NAMALWA (cell line): ENCODE results near the gene ANO1.

Experiments used
- DNase-seq: peaks from one replicate; pipeline ENCODE4 v3.0.0-alpha.2; 2015; ENCODE audit warnings: low spot score

ANO1 gene

DNA sequence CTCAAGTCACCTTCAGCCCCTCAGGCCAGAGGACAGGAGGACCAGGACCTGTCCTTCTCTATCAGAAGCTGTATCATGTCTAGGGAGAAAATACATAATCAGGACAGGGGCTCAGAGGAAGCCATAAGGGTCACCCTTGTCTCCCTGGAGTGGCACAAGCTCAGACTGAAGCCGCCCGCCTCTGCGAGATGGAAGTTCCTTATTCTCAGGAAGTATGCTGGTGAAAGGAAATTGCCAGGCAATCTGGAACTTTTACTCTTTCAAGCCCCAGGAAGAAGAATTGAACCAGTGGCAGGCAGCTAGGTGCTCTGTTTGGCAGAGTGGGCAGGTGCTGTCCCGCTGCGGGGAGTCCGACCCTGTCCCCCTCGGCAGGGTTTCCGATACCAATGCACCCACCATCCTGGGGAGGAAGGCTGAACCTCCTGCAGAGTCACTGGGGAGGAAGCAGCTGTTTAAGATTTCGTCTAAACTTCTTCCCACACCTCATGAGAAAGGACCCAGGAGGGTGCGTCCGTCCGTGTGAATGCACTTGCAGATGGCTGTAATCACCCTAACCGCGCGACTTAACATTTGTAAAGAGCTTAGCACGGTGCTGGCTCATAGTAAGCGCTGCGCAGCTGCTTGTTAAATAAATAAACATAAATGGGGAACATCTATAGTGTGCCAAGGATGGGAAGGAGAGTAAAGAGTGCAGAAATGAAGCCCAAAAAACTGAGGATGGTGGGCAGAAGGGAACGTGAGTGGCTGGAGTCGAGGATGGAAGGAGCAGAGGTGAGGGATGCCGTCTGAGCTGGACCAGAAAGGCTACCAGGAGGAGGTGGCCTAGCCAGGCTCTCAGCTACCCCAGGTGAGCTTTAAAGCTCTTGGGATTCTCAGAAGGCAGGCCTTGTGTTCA is 5.0 kb upstream of the ANO1 start:
- no peak for DNase-seq

DNA sequence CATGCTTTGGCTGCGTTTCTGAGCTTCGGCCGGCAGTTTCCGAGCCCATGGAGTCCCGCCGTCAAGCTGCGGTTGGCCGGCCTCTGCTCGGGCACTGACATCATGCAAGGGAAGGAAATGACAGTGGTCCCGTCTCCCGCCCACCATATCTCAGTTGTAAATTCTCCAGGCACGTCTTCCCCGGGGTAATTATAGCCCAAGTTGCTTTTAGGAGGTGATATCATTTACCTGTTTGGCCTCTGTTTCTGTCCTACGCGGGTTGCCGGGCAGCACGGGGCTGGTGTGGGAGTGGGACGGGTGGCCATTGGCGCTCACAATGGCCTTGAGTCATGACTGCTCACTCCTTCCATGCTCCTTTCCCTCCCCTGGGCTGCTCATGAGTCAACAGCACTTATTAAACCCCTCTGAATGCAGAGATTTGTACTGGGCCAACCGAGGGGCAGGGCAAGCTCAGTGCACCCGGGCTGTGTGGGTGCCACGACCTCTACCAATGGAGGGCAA is 4.2 kb upstream of the ANO1 start:
- DNase-seq: no peak

DNA sequence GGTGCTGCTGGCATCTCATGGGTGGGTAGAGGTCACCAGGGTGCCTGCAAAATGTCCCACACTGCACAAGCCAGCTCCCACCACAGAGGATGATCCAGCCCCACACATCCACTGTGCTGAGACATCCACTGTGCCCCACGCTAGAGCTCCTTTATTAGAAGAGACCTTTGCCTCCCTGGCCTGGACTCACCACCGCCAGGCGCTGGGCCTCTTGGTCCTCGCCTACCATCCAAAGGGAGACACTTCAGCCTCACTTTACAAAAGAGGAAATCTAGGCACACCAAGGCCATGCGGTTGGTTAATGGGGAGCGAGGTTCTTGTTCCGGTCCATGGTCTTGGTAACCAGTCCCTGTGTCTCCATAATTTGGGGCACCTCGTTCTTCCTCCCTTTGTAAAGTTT is 3.4 kb upstream of the ANO1 start:
- DNase-seq: no peak

DNA sequence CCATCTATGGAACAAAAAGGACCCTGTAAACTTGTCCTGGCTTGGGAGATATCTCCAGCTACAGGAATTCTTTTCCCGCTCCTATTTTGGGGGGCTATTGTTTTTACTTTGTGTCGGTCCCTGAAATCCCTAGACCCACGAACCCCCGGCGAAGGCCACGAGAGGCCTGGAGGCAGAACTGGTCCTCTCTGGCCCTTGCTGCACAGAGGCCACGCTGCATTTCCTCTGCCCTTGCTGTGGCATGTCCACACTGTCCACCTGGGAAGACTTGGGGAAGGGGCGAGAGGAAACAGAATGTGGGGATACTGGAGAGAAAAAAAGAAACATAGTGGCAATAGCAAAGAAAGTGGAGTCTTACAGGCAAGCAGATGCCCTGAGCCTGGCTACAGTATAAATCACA is 2.3 kb upstream of the ANO1 start:
- DNase-seq: no peak

DNA sequence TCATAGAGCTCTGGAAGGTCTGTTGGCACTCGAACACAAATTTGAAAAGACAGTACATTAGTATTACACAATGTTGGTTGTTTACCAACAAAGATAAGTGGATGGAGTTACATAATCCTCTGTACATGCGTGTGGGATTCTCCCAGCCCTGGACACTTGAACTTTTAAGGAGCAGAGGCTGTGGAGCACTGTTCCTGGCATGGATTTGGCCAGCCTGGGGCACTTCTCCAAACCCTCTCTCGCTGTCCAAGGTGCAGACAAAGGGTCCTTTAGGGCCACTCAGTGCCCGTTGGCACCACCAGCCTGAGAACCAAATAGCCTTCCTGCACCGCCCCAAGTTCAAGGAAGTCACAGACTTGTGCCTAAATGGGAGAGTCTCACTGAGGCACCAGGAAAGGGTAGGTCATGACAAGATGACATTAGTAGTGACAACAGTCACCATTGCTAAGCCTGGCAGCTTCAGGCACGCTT is 1.6 kb upstream of the ANO1 start:
- DNase-seq: no peak

DNA sequence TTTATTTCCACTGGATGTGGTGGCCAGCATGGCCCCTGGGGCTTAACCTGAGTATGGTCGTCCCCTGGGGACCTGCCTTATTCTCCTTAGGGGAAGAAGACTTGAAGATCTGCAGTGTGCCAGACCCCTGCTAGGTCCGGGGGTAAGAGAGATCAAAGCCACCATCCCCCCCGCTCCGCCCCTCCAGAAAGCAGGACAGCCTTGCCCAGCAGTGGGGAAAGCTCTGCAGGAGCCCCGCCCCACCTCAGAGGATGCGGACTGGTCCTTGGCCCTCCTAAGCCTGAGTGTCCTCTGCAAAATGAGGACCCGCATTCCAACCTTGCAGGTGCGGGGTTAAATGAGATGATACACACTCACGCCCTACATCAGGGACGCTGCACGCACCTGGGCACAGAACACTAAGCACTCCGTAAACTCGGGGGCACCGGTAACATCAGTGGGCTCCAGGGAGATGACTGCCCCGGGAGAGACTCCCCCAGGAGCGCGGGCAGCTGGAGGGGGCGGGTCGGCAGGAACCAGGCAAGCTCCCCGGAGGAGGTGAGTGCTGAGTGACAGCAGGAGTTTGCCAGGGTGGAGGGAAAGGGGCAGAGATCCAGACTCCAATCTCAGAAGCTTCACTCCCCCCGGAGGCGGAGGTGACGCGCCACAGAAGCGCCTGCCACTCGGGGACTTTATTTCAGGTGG is 564 bp upstream of the ANO1 start:
- DNase-seq: no peak

DNA sequence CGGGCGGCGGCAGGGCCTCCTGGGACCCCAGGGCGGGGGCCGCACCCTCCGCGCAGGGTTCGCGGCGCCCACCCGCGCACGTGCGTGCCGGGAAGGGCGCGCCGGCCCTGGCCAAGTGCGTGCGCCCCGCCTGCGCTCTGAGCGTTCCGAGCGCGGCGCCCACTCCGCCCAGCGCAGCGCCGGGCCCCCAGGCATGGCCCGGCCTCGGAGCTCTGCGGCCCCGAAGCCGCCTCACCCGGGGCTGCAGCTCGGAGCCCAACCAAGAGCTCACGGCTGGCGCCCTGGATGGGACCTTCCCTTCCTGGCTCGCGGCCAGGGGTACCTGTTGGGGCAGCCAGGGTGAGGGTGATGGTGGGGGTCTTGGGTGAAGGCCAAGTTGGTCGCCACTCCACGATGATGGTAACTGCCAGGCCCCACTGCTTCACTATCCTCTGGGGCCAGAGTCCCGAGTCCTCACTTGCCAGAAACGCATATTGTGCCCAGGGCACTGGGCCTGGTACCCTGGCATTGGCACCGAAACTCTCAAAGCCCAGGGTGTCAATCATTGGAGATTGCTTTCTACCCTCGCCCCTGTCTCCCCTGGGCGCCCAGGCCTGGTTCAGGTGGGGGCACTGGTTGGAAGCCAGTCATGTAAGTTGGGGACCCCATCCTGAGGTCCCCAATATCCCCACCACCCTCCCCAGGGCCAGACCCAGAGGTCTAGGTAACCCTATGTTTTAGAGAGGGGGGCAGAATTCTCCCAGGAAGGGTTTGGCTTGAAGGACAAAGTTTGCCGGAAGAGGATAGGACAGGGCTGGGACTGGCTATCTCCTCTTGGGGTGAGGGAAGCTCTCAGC is 882 bp downstream of the ANO1 start:
- no peak for DNase-seq

DNA sequence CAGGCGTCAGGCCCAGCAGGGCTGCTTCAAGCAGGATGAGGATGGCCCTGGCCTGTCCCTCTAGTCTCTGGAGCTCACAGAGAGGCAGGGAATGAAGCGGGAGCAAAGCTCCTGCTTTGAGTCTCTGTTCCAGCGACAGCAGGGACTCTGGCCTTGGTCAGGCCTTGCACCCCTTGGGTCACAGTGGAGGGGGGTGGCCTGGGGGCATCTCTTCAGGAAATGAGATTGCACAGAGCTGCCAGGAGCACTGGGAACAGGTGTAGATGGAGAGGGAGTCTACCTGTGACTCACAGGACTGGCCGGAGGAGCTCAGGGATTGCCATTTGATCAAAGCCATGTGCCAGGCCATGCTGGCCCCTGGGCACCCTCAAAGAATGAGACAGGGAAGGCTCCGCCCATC is 1.6 kb downstream of the ANO1 start:
- DNase-seq: no peak

DNA sequence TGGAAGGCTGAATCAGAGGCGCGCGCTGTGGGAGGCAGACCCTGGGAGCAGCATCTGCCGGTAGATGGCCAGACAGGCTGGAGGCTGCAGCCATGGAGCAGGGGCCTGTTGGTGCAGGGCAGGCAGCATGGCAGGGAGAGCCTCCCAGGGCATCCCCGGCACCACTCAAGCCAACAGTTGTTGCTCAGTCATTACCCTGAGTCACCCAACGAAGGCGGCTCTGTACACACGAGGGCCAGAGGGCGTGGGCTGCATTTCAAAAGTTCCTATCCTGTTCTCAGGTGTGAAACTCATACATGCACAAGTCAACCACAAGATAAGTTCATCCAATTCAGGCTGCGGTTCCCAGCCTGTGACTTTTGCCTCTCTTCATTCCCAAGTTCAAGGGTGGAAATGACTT is 2.6 kb downstream of the ANO1 start:
- DNase-seq: no peak

DNA sequence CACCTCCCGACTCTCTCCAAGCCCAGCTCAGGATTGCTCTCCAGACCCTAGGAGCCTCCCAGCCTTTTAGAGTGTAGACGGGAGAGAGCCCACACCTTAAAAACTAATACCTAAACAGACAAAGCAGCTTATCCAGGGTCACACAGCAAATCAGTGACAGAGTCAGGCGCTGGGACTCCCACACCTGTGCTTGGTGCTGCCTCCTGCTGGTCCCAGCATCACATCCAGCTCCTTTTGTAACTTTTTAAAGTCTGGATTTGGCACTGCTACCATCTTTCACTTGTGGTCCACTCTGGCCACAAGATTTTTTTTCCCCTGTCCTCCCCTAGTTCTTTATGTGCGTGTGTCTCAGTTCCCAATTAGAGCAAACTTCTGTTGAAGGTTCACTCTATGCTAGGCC is 4.7 kb downstream of the ANO1 start:
- DNase-seq: peak; percentile 15

DNA sequence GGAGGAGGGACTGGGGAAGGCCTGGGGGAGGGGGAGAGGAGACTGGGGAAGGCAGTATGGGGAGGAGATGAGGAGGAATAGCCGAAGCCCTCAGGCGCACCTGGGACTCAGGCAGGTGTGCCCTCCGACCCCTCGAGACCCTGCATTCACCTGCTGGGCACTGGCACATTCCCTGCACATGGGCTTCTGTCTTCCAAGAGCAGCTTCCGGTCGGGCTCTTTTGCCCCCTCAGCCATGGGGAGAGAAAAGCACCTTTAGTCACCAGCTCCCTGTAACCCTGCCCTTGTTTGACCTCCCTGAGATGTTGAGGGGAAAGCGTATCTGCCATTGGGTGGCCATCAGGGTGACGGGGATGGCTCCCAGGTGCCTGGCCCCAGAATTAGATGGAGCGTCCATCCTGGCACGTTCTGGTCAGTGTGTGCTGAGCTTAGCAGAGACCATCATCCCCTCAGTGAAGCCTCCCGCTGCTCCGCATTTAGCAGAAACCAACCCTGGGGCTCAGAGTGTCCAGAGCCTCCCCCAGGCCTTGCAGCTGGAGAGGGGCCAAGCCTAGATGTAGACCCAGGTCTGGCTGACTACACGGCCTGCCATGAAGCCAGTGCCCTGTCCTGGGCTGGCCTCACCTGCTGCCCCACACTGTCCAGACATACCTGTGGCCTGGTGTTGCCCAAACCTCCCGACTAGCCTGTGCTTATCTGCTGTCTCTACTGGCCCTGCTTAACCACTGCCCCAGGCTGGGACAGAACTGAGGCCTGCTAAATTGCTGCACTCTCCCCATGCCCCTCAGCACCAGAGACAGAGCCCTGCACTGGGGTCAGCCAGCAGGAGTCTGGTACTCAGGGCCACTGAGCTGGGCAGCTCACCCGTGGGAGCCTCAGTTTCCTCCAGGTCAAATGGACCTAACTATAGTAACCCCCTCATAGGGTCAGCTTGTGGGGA is 6.2 kb downstream of the ANO1 start:
- DNase-seq: no peak

DNA sequence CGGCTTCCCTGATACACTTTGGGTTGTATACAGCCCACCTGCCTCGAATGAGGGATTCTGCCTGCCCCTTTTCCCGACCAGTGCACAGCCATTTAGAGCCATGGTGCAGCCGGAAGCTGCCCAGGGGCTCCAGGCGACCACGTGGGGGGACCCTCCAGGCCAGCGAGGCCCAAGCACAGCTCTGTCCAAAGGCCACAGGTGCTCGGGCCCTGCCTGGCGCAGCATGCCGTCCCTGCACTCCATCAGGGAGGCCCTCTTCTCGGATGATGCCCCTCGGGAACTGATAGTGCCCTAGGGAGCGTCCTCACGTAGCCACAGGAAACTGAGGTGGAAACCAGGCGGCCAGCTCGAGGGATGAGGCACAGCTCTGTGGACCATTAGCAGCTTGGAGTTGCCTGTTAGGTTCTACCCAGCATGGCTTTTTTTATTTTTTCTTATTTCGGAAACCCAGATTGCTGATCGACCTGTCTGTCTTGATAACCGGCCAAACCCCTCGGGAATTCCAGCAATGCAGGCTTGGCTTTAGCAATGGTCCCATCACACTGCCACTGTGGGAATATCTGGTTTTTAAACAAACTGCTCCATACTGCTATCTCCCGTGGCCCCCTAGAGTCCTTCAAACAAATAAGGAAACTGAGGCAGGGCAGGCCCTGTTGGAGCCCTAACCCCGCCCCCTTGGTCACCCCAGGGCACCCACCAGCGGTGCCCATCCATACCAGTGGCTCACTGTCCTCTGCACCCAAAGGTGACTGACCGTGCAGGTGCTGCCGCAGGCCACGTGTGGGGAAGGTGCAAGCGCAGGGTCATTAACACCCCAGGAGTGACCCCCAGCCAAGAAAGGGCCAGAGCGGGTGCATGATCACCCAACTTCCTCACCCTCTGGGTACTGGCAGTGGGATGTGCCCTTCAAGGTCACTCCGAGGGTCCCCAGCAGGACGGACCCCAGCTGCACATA is 8.0 kb downstream of the ANO1 start:
- DNase-seq: no peak

DNA sequence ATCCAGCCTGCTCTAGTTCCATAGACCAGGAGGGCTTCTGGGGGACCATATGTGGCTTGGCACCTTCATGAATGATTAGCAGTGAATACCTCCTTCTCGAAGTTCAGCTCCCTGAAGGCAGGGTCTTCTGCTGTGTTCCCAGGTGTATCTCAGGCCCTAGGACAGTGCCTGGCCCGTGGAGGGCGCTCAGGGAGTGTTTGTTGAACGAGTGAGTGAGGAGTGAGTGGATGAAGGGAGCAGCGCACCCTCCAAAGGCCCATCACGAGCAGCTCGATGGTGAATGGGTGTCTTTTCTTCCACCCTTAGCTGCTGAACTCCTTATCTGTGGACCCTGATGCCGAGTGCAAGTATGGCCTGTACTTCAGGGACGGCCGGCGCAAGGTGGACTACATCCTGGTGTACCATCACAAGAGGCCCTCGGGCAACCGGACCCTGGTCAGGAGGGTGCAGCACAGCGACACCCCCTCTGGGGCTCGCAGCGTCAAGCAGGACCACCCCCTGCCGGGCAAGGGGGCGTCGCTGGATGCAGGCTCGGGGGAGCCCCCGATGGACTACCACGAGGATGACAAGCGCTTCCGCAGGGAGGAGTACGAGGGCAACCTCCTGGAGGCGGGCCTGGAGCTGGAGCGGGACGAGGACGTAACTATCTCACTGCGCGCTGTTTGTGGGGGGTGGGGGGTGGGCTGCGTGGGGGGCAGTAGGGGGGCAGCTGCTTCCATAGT is 9.5 kb downstream of the ANO1 start:
- no peak for DNase-seq

DNA sequence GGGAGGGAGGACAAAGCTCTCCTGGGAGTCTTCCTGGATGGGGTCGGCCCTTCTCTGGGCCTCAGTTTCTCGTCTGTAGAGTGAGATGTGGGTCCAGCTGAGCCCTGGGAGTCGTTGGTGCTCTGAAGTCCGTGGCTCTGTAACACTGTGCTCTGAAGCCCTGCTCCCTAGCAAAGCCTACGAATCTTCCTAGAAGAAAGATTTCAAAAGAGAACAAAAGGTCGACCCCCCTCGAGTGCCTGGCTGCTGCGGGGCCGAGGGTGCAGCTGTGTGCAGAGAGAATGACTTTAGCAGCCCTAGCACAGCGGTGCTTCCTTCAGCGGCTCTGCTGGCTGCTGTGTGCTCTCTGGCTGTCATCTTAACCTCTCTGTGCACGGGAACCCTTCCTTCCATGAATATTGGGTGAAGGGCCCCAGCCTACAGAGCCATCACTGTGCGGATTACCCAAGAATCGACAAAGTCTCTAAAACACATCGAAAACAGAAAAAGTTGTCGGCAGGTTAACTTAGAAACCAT is 10.7 kb downstream of the ANO1 start:
- DNase-seq: no peak

DNA sequence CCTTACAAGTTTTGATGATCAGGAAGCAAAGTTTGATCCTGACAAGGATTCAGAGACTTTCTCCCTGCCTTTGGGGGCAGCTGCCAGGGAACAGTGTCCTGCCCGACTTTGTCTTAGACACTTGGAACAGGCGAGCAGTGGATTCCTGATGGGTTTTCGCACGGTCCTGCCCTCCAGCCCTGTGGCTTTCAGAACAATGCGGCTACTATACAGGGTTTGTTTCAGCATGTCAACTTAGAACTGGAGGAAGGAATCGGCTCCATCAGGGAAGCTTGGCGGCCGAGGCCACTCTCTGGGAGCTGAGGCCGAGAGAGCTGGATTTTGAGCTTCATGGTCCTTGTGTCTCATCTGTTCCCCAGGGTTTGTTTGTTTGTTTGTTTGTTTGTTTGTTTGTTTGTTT is 11.5 kb downstream of the ANO1 start:
- DNase-seq: no peak

DNA sequence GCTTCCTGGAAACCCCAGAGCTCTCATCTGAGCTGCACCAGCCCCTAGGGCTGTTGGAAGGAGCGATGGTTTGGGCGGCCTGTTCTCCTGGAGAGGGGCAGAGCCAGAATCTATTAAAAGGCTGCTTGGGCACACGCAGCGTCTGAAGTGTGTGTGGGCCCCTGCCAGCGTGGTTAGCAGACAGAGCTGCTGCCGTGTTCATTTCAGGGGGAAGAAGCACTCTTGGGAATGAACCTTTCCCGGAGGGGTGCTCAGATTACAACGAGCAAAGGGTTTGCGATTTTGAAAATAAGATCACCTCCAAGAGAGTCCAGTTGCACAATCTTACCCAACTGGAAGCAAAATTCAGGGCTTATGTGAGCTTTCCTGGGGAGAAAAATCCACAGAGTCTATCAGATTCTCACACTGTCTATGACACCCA is 12.9 kb downstream of the ANO1 start:
- no peak for DNase-seq

DNA sequence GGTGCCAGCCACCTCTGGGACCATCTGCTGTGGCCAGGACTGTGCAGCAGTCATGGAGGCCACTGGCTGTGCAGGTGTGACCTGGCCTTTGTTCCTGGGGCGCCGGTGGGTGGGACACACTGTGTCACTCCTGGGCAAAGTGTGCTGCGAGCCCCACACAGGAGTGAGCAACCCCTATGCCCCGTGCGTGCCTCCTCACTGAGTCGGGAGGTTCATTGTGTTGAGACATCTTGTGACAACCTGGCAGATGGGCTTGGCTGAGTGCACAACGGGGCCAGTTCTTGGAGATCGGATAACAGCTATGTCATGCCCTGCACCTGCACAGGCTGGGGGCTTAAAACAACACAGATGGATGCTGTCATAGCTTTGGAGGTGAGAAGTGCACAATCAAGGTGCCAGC is 13.5 kb downstream of the ANO1 start:
- DNase-seq: no peak

DNA sequence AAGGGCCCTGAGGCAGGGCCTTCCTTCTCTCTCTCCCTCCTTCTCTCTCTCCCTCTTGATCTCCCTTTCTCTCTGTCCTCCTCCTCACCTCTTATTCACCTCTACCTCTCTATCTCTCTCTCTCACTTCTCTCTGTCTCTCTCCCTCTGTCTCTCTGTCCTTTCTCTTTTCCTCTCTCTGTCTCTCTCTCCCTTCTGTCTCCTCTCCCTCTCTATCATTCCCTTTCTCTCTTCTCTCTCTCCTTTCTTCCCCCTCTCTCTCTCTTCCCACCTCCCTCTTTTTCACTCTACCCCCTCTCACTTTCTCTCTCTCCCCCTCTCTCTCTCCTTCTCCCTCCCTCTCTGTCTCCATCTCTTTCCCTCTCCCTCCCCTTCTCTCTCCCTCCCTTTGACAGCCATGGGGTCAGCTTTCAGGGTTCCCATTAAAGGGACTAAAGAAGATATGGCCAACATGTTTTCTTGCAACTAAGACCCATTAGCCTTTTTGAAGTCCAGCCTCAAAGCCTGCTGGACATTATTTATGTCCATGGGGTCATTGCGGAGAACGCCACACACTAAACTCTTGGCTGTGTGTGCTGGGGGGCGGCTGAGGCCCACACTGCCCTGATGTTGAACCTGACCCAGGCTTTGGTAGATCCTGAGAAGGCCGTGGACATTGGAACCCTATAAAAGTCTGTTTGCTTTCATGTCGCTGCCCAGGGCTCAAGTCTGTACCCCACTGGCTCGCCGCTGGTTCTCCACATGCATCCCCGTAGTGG is 15.0 kb downstream of the ANO1 start:
- no peak for DNase-seq
